Measurements from ENCODE around the gene LIFR.

LIFR gene

DNA sequence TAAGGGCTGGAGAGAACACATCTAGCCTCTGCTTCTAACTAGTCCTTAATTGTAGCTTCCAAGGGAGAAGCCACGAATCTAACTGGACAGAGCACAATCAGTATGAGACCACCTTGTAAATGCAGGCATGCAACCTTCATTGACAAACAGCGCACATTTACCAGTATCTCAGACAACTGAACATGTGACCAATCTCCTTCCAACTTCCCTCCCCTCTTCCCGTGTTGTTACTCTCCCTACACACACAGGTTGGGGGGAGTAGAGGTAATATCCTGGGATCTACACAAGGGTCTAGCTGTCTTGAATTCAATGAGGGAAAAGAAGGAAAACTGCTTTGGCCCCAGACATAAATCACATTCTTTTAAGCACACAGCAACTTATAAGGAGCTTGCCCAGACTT is 77.6 kb downstream of the LIFR start:
- Histone ChIP-seq H2AFZ (ENCODE audit: low read depth, low read length) (no peak overlapping the region), H3K9ac (ENCODE audit: low read depth, low read length) (no peak overlapping the region), H3K79me2 (ENCODE audit: insufficient read depth, low read length) (no peaks in the 10 kb centered on the region), H3K4me2 (ENCODE audit: insufficient read depth, low read length) (no peak overlapping the region), H4K20me1 (ENCODE audit: insufficient read depth, low read length) (0 out of 2 replicates have a peak, but pooled peaks cover 3% of the 10 kb centered on the region), H3K36me3 (ENCODE audit: insufficient read depth, low read length) (no peaks in the 10 kb centered on the region), H3K27me3 (ENCODE audit: insufficient read depth, low read length, poor library complexity) (peaks cover 44% of the 10 kb centered on the region), H3K4me1 (ENCODE audit: insufficient read depth, low read length) (no peaks in the 10 kb centered on the region), H3K4me3 (ENCODE audit: low read depth in 1 of 2, low read length in 2 of 2) (no peak overlapping the region), H3K9me3 (ENCODE audit: insufficient read depth, low read length, severe bottlenecking) (no peaks in the 10 kb centered on the region), H3K27ac (ENCODE audit: low read length) (no peak overlapping the region)
- TF ChIP-seq, protein P1, sequence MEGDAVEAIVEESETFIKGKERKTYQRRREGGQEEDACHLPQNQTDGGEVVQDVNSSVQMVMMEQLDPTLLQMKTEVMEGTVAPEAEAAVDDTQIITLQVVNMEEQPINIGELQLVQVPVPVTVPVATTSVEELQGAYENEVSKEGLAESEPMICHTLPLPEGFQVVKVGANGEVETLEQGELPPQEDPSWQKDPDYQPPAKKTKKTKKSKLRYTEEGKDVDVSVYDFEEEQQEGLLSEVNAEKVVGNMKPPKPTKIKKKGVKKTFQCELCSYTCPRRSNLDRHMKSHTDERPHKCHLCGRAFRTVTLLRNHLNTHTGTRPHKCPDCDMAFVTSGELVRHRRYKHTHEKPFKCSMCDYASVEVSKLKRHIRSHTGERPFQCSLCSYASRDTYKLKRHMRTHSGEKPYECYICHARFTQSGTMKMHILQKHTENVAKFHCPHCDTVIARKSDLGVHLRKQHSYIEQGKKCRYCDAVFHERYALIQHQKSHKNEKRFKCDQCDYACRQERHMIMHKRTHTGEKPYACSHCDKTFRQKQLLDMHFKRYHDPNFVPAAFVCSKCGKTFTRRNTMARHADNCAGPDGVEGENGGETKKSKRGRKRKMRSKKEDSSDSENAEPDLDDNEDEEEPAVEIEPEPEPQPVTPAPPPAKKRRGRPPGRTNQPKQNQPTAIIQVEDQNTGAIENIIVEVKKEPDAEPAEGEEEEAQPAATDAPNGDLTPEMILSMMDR (IDR thresholded peaks at IDR 0.05; ENCODE audit: borderline replicate concordance, extremely low read depth, low read length, poor library complexity, severe bottlenecking), result no peak
- no peak for TF ChIP-seq EZH2 (IDR thresholded peaks at IDR 0.05; ENCODE audit: borderline replicate concordance, low read depth, low read length, severe bottlenecking)
- DNase-seq (no peak), ATAC-seq (ENCODE audit: insufficient read depth, low read depth) (no peak)

DNA sequence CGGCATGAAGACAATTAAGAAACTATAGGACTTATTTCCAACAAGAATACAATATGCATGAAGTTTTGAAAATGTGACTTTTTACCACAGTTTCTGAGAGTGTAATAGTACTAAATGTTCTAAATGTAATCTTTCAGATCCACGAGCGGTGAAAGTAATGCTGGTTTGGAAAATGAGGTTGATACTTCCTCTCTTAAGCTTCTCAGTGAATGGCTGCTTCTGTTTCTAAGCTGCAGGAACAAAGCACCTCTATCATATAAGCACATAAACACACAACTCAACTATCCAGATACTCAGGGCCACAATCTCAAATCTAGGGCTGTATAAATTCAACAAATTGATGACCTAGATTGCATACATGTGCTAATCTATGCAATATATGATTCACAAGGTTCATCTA is 78.3 kb downstream of the LIFR start:
- TF ChIP-seq, protein P1 (IDR thresholded peaks at IDR 0.05; ENCODE audit: borderline replicate concordance, extremely low read depth, low read length, poor library complexity, severe bottlenecking), result no peak
- TF ChIP-seq EZH2 (IDR thresholded peaks at IDR 0.05; ENCODE audit: borderline replicate concordance, low read depth, low read length, severe bottlenecking), result no peak
- DNase-seq, result no peak
- no peak overlapping the region for H3K9ac ChIP-seq (ENCODE audit: low read depth, low read length)
- no peaks in the 10 kb centered on the region for H3K79me2 ChIP-seq (ENCODE audit: insufficient read depth, low read length)
- no peak for ATAC-seq (ENCODE audit: insufficient read depth, low read depth)
- no peak overlapping the region for H3K4me2 ChIP-seq (ENCODE audit: insufficient read depth, low read length)
- 0 out of 2 replicates have a peak, but pooled peaks cover 3% of the 10 kb centered on the region for H4K20me1 ChIP-seq (ENCODE audit: insufficient read depth, low read length)
- no peaks in the 10 kb centered on the region for H3K36me3 ChIP-seq (ENCODE audit: insufficient read depth, low read length)
- no peak overlapping the region for H2AFZ ChIP-seq (ENCODE audit: low read depth, low read length)
- no peaks in the 10 kb centered on the region for H3K4me1 ChIP-seq (ENCODE audit: insufficient read depth, low read length)
- H3K27ac ChIP-seq (ENCODE audit: low read length), result no peak overlapping the region
- peaks cover 44% of the 10 kb centered on the region for H3K27me3 ChIP-seq (ENCODE audit: insufficient read depth, low read length, poor library complexity)
- no peak overlapping the region for H3K4me3 ChIP-seq (ENCODE audit: low read depth in 1 of 2, low read length in 2 of 2)
- H3K9me3 ChIP-seq (ENCODE audit: insufficient read depth, low read length, severe bottlenecking), result no peaks in the 10 kb centered on the region

DNA sequence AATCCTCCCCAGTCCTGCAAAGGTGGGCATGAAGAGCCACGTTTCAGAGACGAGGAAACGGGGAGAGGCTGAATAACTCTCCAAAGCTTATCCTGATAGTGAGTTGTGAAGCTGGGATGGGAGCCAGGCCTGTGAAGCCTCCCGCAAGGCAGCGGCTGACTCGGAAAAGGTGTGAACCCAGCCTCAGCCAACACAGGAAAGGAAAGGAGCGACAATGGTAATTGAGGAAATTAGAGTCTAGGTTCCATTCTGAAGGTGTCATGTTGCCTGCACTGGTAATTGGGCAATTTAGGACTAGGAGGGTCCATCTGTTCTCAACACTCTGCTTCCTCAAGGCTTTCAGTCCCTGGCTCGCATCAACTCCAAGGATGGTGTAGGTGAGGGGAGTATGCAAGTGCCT is 83.4 kb downstream of the LIFR start:
- H4K20me1 ChIP-seq (ENCODE audit: insufficient read depth, low read length), result peaks cover 3% of the 10 kb centered on the region; the same call in 1 of the 2 replicates
- no peak overlapping the region for H2AFZ ChIP-seq (ENCODE audit: low read depth, low read length)
- no peak overlapping the region for H3K4me3 ChIP-seq (ENCODE audit: low read depth in 1 of 2, low read length in 2 of 2)
- H3K9me3 ChIP-seq (ENCODE audit: insufficient read depth, low read length, severe bottlenecking), result no peaks in the 10 kb centered on the region
- TF ChIP-seq, protein P1 (IDR thresholded peaks at IDR 0.05; ENCODE audit: borderline replicate concordance, extremely low read depth, low read length, poor library complexity, severe bottlenecking), result no peak
- no peak for TF ChIP-seq EZH2 (IDR thresholded peaks at IDR 0.05; ENCODE audit: borderline replicate concordance, low read depth, low read length, severe bottlenecking)
- H3K79me2 ChIP-seq (ENCODE audit: insufficient read depth, low read length), result no peaks in the 10 kb centered on the region
- no peak overlapping the region for H3K4me2 ChIP-seq (ENCODE audit: insufficient read depth, low read length)
- H3K9ac ChIP-seq (ENCODE audit: low read depth, low read length), result no peak overlapping the region
- ATAC-seq (ENCODE audit: insufficient read depth, low read depth) (no peak), DNase-seq (no peak)
- H3K4me1 ChIP-seq (ENCODE audit: insufficient read depth, low read length), result no peaks in the 10 kb centered on the region
- no peak overlapping the region for H3K27ac ChIP-seq (ENCODE audit: low read length)
- H3K36me3 ChIP-seq (ENCODE audit: insufficient read depth, low read length), result no peaks in the 10 kb centered on the region
- H3K27me3 ChIP-seq (ENCODE audit: insufficient read depth, low read length, poor library complexity), result peaks cover 8% of the 10 kb centered on the region

DNA sequence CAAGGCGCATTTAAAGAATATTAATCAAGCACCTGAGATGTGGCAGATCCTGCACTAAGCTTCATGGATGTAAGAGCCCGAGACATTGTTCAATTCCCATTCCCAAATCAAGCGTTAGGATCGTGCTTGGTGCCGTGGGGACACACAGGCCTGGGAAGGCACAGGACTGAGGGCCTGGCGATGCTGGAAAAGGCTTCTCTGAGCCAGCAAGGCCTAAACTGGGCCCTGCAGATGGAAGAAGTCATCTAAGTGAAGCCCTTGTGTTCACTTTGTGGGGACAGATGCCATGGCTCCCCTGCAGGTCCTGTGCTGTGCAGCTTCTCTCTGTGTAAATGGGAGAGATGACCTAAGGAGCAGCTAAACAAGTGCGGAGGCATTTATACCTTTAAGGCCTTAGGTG is 83.9 kb downstream of the LIFR start:
- TF ChIP-seq, protein P1 (IDR thresholded peaks at IDR 0.05; ENCODE audit: borderline replicate concordance, extremely low read depth, low read length, poor library complexity, severe bottlenecking), result no peak
- TF ChIP-seq EZH2 (IDR thresholded peaks at IDR 0.05; ENCODE audit: borderline replicate concordance, low read depth, low read length, severe bottlenecking), result no peak
- DNase-seq, result no peak
- Histone ChIP-seq H3K27me3 (ENCODE audit: insufficient read depth, low read length, poor library complexity) (peaks cover 11% of the 10 kb centered on the region), H4K20me1 (ENCODE audit: insufficient read depth, low read length) (peaks cover 4% of the 10 kb centered on the region; the same call in 1 of the 2 replicates), H2AFZ (ENCODE audit: low read depth, low read length) (no peak overlapping the region), H3K4me1 (ENCODE audit: insufficient read depth, low read length) (no peaks in the 10 kb centered on the region), H3K36me3 (ENCODE audit: insufficient read depth, low read length) (no peaks in the 10 kb centered on the region), H3K9me3 (ENCODE audit: insufficient read depth, low read length, severe bottlenecking) (no peaks in the 10 kb centered on the region), H3K4me2 (ENCODE audit: insufficient read depth, low read length) (no peak overlapping the region), H3K27ac (ENCODE audit: low read length) (no peak overlapping the region), H3K79me2 (ENCODE audit: insufficient read depth, low read length) (no peaks in the 10 kb centered on the region), H3K9ac (ENCODE audit: low read depth, low read length) (no peak overlapping the region), H3K4me3 (ENCODE audit: low read depth in 1 of 2, low read length in 2 of 2) (no peak overlapping the region)
- no peak for ATAC-seq (ENCODE audit: insufficient read depth, low read depth)

Measured in DND-41 (cell line).